GM19438 (cell line): ENCODE results near the gene PPP1R9B.

Source experiments
- ATAC-seq: cut with Tn5 transposase; IDR thresholded peaks from one replicate; pipeline ENCODE4 v1.9.1; 2021; ENCODE audit warnings: low read depth; ENCODE audit not compliant: unreplicated experiment

Gene PPP1R9B

DNA sequence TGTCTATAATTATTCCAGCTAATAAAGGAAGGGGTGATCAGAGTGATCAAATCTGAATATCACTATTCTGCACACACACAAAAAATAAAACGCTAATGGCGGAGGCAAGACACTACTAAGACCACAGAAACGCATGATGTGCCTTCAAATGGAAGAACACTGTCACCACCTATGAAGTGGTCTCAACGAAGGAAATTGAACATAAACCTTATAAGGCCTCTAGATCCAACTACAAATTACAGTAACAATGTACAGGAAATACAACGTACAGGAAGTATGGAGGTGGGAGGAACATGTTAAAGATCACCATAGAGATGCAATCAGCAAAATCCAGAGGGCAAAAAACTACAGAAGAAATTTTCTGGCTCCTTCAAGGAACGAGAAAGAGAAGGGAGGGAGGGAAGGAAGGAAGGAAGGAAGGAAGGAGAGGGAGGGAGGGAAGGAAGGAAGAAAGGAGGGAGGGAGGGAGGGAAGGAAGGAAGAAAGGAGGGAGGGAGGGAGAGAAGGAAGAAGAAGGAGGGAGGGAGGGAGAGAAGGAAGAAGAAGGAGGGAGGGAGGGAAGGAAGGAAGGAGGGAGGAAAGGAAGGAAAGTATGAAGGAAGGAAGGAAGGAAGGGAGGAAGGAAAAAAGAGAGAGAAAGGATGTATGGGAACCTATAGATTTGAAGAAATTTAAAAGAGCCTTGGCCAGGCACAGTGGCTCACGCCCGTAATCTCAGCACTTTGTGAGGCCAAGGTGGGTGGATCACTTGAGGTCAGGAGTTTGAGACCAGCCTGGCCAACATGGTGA, 12.2 kb upstream of the PPP1R9B start:
- no peak for ATAC-seq

DNA sequence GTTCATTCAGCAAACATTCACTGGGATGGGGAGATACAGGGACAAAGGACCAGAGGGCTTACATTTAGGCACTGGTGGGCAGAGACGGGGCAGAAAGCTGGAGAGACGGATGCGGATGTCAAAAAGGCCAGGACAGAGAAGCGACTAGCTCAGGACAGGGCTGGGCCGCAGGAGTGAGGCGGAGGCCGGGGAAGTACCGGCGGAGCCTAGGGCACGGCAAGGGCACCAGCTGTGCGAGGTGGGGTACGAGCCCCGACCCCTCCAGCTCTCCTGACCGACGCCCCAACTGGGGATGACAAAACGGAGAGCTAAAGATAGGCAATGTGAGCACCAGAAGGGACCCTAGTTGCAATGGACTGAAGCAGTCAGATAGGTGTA, 11.4 kb upstream of the PPP1R9B start:
- ATAC-seq, result no peak

- ATAC-seq, result peak; percentile 83
Observed at GRCh38 chr17:50161023-50161910, 10.8 kb upstream of the PPP1R9B start.

GRCh38 chr17:50157891-50158290, 7.4 kb upstream of the PPP1R9B start:
- ATAC-seq, result no peak

DNA sequence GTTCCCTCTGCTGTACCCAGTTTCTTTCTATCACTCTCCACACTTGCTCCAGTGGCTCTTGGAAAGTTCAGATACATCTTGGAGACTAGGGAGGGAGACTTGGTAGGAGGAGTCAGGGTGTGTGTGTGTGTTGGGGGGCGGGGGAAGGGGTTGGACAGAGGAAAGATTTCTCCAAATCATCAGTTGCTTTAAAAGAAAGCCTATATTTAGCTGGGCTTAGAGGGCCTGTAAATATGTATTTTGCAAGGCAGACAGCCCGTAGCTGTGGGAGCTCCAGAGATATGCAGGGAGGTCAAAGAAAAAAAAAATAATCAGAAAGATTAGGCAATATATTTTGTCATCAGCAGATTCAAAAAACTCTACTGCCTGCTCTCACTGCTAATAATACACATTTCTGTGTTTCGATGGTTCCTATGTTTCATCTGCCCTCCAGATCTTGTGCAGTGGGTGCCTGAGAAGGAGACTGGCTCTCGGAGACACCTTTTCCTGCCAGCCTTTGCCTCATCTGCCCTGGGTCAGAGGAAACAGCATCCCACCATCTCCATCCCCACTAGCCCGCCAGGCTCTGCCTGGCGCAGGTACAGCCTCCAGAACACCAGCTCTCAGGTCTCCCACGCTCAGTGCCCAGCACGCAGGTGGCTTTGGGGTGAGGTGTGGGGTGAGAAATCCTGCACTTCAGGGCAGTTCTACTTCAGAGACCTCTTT, 4.8 kb upstream of the PPP1R9B start:
- ATAC-seq, result no peak

DNA sequence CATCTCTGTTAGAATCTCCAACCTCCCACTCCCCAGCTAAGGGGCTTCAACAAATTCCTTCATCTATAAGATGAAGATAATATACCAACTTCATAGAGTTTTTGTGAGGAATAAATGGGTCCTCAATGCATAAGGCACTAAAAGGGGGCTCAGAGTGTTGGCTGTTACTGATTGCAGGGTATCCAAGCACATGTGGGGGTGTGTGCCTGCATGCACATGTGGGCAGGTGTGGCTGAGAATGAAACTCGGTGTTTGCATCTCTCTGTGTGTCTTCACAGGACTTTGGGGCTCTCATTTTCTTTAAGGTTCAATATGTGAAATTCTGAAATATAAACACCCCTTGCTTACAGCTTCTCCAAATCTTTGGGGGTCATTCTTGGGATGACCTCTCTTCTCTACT, 4.1 kb upstream of the PPP1R9B start:
- ATAC-seq, result no peak

- ATAC-seq, result no peak
Observed at GRCh38 chr17:50153650-50154575, 3.4 kb upstream of the PPP1R9B start.

GRCh38 chr17:50152736-50153135, 2.3 kb upstream of the PPP1R9B start:
- no peak for ATAC-seq

DNA sequence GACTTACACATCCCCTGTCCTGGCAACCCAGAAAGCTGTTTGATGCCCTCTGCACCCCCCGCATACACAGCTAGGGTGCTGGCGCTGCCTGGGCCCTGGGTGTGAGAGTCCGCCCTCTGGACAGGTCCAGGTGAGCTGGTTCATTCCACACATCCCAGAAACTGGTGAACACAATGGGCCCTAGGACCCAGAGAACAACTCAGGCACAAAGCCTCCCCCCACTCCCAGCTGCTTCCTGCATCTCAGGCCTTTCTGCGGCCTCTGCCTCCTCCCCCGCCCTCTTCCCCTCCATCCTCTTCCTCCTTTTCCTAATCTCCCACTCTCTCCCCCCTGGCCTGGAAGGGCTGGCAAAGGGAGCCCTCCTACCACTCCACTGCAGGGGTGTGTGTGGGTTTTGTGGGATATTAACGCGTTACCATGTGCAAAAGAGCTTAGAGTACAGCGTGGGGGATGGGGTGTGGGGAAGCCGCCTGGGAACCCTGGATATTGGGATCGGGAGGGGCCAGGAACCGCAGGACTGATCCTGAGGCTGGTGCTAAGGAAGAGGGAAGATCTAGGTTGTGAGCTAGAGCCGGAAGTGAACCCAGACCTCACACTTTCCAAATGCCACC, 1.6 kb upstream of the PPP1R9B start:
- no peak for ATAC-seq

- no peak for ATAC-seq
Observed at GRCh38 chr17:50151041-50151936, 812 bp upstream of the PPP1R9B start.

- ATAC-seq, result no peak
Observed at GRCh38 chr17:50149417-50150353, 792 bp downstream of the PPP1R9B start.

DNA sequence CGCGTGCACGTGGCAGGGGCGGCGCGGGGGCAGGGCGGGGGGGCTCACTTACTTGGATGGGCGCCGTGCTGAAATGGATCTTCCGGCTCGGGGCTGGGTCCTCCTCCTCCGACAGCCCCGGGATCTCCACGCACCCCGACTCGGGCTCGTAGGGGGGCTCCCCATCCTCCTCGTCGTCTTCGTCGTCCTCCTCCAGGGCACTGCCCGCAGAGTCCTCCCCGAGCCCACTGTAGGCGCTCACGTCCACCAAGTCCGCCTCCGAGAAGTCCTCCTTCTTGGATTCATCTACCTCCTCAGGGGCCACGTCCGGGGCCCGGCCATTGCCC, 1.4 kb downstream of the PPP1R9B start:
- ATAC-seq, result no peak

GRCh38 chr17:50148226-50149090, 2.0 kb downstream of the PPP1R9B start:
- ATAC-seq, result peak; percentile 34

DNA sequence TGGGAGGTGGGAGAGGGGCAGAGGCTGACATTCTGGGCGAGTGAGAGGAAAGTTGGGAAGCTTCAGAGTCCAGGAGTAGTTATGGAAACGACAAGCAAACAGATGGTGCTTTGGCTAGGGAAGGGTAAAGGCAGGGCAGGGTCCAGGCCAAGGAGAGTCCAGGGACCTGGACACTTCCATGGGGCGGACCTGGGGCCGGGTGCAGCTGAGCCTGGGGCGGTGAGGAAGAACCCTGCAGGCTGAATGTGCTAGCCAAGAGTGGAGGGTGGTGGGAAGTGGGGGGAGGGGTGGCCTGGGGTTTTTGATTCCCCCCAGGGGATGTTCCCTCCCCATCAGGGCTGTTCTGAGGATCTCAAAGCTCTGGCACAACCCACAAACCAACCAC, 2.6 kb downstream of the PPP1R9B start:
- ATAC-seq, result no peak

- ATAC-seq, result no peak
Observed at GRCh38 chr17:50146927-50147665, 3.4 kb downstream of the PPP1R9B start.

GRCh38 chr17:50146230-50146926, 4.1 kb downstream of the PPP1R9B start:
- no peak for ATAC-seq
